Stimulated activated CD4-positive, alpha-beta T cell treated with anti-CD3 and anti-CD28 coated beads, Interleukin-4, amount 100 ng/mL, for 4 hours (primary cell): ENCODE data around the gene ACKR3.

Source experiments
- DNase-seq, 2 experiments: peaks; one replicate each; pipeline ENCODE4 v3.0.0-alpha.2; 2020

ACKR3 gene

GRCh38 chr2:236587861-236588815, 18.5 kb downstream of the ACKR3 start:
- DNase-seq: no peak

GRCh38 chr2:236588932-236589592, 19.4 kb downstream of the ACKR3 start:
- no peak for DNase-seq

- DNase-seq: no peak
These were observed 21.2 kb downstream of the ACKR3 start for GRCh38 chr2:236590846-236591245.

GRCh38 chr2:236592821-236593220, 23.2 kb downstream of the ACKR3 start:
- DNase-seq: no peak

GRCh38 chr2:236593531-236593930, 23.9 kb downstream of the ACKR3 start:
- DNase-seq: no peak

- DNase-seq: no peak
These were observed 24.3 kb downstream of the ACKR3 start for GRCh38 chr2:236593956-236594355.

- no peak for DNase-seq
These were observed 28.0 kb downstream of the ACKR3 start for GRCh38 chr2:236597629-236598028.

GRCh38 chr2:236599059-236599458, 29.4 kb downstream of the ACKR3 start:
- no peak for DNase-seq

GRCh38 chr2:236600158-236600557, 30.5 kb downstream of the ACKR3 start:
- DNase-seq: no peak

GRCh38 chr2:236600892-236601291, 31.3 kb downstream of the ACKR3 start:
- DNase-seq: no peak

- no peak for DNase-seq
These were observed 31.9 kb downstream of the ACKR3 start for GRCh38 chr2:236601316-236602202.

GRCh38 chr2:236602678-236603077, 33.1 kb downstream of the ACKR3 start:
- no peak for DNase-seq

GRCh38 chr2:236603361-236604015, 33.9 kb downstream of the ACKR3 start:
- no peak for DNase-seq

- DNase-seq: no peak
These were observed 35.1 kb downstream of the ACKR3 start for GRCh38 chr2:236604575-236605344.

- DNase-seq: no peak
These were observed 35.7 kb downstream of the ACKR3 start for GRCh38 chr2:236605345-236605734.

- DNase-seq: no peak
These were observed 36.4 kb downstream of the ACKR3 start for GRCh38 chr2:236606023-236606422.

- DNase-seq: no peak
These were observed 38.0 kb downstream of the ACKR3 start for GRCh38 chr2:236607471-236608187.

GRCh38 chr2:236608188-236608525, 38.5 kb downstream of the ACKR3 start:
- no peak for DNase-seq

- DNase-seq: no peak
These were observed 39.1 kb downstream of the ACKR3 start for GRCh38 chr2:236608710-236609109.

GRCh38 chr2:236610991-236611821, 41.6 kb downstream of the ACKR3 start:
- DNase-seq: no peak
